SK-N-SH (cell line): ENCODE results near the gene CDC37.

Experiments
- CTCF ChIP-seq: fragments of 200-600 bp; sonication (generic); IDR thresholded peaks from 2 replicates; pipeline ENCODE4 v1.6.1; 2017; ENCODE audit warnings: antibody characterized with exemption, mild to moderate bottlenecking, moderate library complexity
- EP300 ChIP-seq, 2 experiments: IDR thresholded peaks; 2 replicates each; pipeline versions ENCODE4 v1.4.0 to v1.6.1; 2012; ENCODE audit warnings: borderline replicate concordance in 1 of 2, low read depth in 1 of 2, low read length in 1 of 2
- GABPA ChIP-seq: IDR thresholded peaks from 2 replicates; pipeline ENCODE4 v1.4.0; 2012; ENCODE audit warnings: low read depth, mild to moderate bottlenecking
- GATA2 ChIP-seq: sonication (generic); formaldehyde crosslinking; IDR thresholded peaks from 2 replicates; pipeline ENCODE4 v1.5.0; 2020; ENCODE audit warnings: mild to moderate bottlenecking, missing genetic modification reagents
- JUND ChIP-seq: IDR thresholded peaks from 2 replicates; pipeline ENCODE4 v1.4.0; 2012
- MAX ChIP-seq: IDR thresholded peaks from 2 replicates; pipeline ENCODE4 v1.4.0; 2012; ENCODE audit warnings: low read depth
- POLR2AphosphoS5 ChIP-seq: IDR thresholded peaks from 2 replicates; pipeline ENCODE4 v1.6.1; 2012; ENCODE audit warnings: low read depth, low read length
- RAD21 ChIP-seq: IDR thresholded peaks from 2 replicates; pipeline ENCODE4 v1.6.1; 2012; ENCODE audit warnings: mild to moderate bottlenecking, low read length
- RCOR1 ChIP-seq: fragments of 150-350 bp; IDR thresholded peaks from 2 replicates; pipeline ENCODE4 v1.6.1; 2017; ENCODE audit warnings: antibody characterized with exemption, low read length
- RXRA ChIP-seq: IDR thresholded peaks from 2 replicates; pipeline ENCODE4 v1.4.0; 2012; ENCODE audit warnings: low read depth, mild to moderate bottlenecking, borderline replicate concordance
- SMC3 ChIP-seq: IDR thresholded peaks from 2 replicates; pipeline ENCODE4 v1.6.1; 2012; ENCODE audit warnings: low read depth, low read length, improper control_type of control experiment
- TAF1 ChIP-seq: IDR thresholded peaks from 2 replicates; pipeline ENCODE4 v1.6.1; 2012; ENCODE audit warnings: low read depth, mild to moderate bottlenecking, low read length, moderate library complexity, borderline replicate concordance
- TEAD4 ChIP-seq: IDR thresholded peaks from 2 replicates; pipeline ENCODE4 v1.4.0; 2012; ENCODE audit warnings: mild to moderate bottlenecking, borderline replicate concordance; ENCODE audit not compliant: insufficient read depth

GRCh38 chr19:10432736-10433130 lies 29.4 kb upstream of the CDC37 start:
- TF ChIP-seq MAX (no peak), GABPA (no peak), RXRA (no peak), CTCF (no peak), EP300 (IDR thresholded peaks at IDR 0.05; ENCODE audit: borderline replicate concordance in 1 of 2, low read depth in 1 of 2, low read length in 1 of 2) (no peak), SMC3 (no peak), TEAD4 (no peak), POLR2AphosphoS5 (no peak), GATA2 (no peak), JUND (no peak), RCOR1 (no peak), RAD21 (no peak), TAF1 (no peak)
